ENCODE results near the gene MRPL28. TPM values are rescaled to one million over a fixed set of nuclear protein-coding genes. Genes with fewer than 3 reads are reported as not detected.

The MRPL28 gene
- total RNA-seq, 1 experiment from 2014 or later = 61.4 TPM

GRCh38 chr16:337975-338575 lies 32.3 kb downstream of the MRPL28 start:
- Histone ChIP-seq H3K4me1 (ENCODE audit: control insufficient read depth in 1 of 2, insufficient read depth in 2 of 2, low read length in 2 of 2) (peaks cover 0 to 7% of the 10 kb centered on the region in 2 experiments; a peak in 1 of 4 replicates), H2AFZ (ENCODE audit: low read depth, low read length, poor library complexity, severe bottlenecking) (no peak overlapping the region), H3K4me3 (replicated peaks in 1 of 2; ENCODE audit: low read depth in 1 of 2, low read length in 2 of 2) (no peak overlapping the region), H4K20me1 (ENCODE audit: insufficient read depth) (no peaks in the 10 kb centered on the region), H3K9me2 (ENCODE audit: insufficient read depth) (no peaks in the 10 kb centered on the region), H3K27me3 (ENCODE audit: insufficient read depth, low read length) (no peaks in the 10 kb centered on the region), H3K9me3 (ENCODE audit: control insufficient read depth in 1 of 2, insufficient read depth in 1 of 2, low read depth in 1 of 2, low read length in 2 of 2) (no peaks in the 10 kb centered on the region), H3K79me2 (ENCODE audit: insufficient read depth, low read length) (peaks cover 71% of the 10 kb centered on the region), H3K27ac (ENCODE audit: low read depth, low read length) (no peak overlapping the region), H3K36me3 (ENCODE audit: control insufficient read depth in 1 of 2, insufficient read depth in 2 of 2, low read length in 2 of 2) (no peaks in the 10 kb centered on the region), H3K4me2 (ENCODE audit: low read length) (no peak overlapping the region), H3K9ac (ENCODE audit: low read length) (no peak overlapping the region)
- DNase-seq (ENCODE audit: low read depth, low spot score) = no peak
- no TSS peak for BruUV-seq (replicated peaks)
- ChIA-PET RAD21 (ENCODE audit: low non-redundant PET in 1 of 2, low total read pairs in 2 of 2, uncharacterized antibody in 2 of 2, unreplicated experiment in 2 of 2) (no interaction called here), POLR2A (no interaction called here), CTCF (no interaction called here)
- TF ChIP-seq POLR2AphosphoS5 (IDR thresholded peaks at IDR 0.05; ENCODE audit: low read depth, low read length) (no peak), SP1 (IDR thresholded peaks at IDR 0.05; ENCODE audit: low read depth) (no peak), RAD21 (IDR thresholded peaks at IDR 0.05; ENCODE audit: low read depth) (no peak), EGR1 (IDR thresholded peaks at IDR 0.05; ENCODE audit: low read depth) (no peak), ZFX (IDR thresholded peaks at IDR 0.05) (no peak)
- intact Hi-C loops (cut with micrococcal nuclease) = no loop called here
- no peak for ATAC-seq

- Histone ChIP-seq H3K4me2 (ENCODE audit: low read length) (no peak overlapping the region), H3K4me3 (replicated peaks in 1 of 2; ENCODE audit: low read depth in 1 of 2, low read length in 2 of 2) (no peak overlapping the region), H3K27me3 (ENCODE audit: insufficient read depth, low read length) (no peaks in the 10 kb centered on the region), H4K20me1 (ENCODE audit: insufficient read depth) (no peaks in the 10 kb centered on the region), H3K27ac (ENCODE audit: low read depth, low read length) (no peak overlapping the region), H3K9me3 (ENCODE audit: control insufficient read depth in 1 of 2, insufficient read depth in 1 of 2, low read depth in 1 of 2, low read length in 2 of 2) (no peaks in the 10 kb centered on the region), H3K4me1 (ENCODE audit: control insufficient read depth in 1 of 2, insufficient read depth in 2 of 2, low read length in 2 of 2) (peaks cover 0 to 7% of the 10 kb centered on the region in 2 experiments; a peak in 1 of 4 replicates), H2AFZ (ENCODE audit: low read depth, low read length, poor library complexity, severe bottlenecking) (no peak overlapping the region), H3K9ac (ENCODE audit: low read length) (no peak overlapping the region), H3K36me3 (ENCODE audit: control insufficient read depth in 1 of 2, insufficient read depth in 2 of 2, low read length in 2 of 2) (no peaks in the 10 kb centered on the region), H3K79me2 (ENCODE audit: insufficient read depth, low read length) (peaks cover 64% of the 10 kb centered on the region), H3K9me2 (ENCODE audit: insufficient read depth) (no peaks in the 10 kb centered on the region)
- TF ChIP-seq, protein P1, sequence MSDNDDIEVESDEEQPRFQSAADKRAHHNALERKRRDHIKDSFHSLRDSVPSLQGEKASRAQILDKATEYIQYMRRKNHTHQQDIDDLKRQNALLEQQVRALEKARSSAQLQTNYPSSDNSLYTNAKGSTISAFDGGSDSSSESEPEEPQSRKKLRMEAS (IDR thresholded peaks at IDR 0.05) = no peak
- TF ChIP-seq REST (IDR thresholded peaks at IDR 0.05; ENCODE audit: low read depth) = no peak
- TF ChIP-seq SIN3A (IDR thresholded peaks at IDR 0.05; ENCODE audit: low read depth) = no peak
- TF ChIP-seq RAD21 (IDR thresholded peaks at IDR 0.05; ENCODE audit: low read depth) = no peak
- no peak for TF ChIP-seq YY1 (IDR thresholded peaks at IDR 0.05; ENCODE audit: extremely low read depth, insufficient replicate concordance, low read depth, low read length)
- no peak for TF ChIP-seq ZNF274 (IDR thresholded peaks at IDR 0.05; ENCODE audit: low read depth, low read length)
- no peak for TF ChIP-seq ATF3 (IDR thresholded peaks at IDR 0.05)
- TF ChIP-seq, protein P2, sequence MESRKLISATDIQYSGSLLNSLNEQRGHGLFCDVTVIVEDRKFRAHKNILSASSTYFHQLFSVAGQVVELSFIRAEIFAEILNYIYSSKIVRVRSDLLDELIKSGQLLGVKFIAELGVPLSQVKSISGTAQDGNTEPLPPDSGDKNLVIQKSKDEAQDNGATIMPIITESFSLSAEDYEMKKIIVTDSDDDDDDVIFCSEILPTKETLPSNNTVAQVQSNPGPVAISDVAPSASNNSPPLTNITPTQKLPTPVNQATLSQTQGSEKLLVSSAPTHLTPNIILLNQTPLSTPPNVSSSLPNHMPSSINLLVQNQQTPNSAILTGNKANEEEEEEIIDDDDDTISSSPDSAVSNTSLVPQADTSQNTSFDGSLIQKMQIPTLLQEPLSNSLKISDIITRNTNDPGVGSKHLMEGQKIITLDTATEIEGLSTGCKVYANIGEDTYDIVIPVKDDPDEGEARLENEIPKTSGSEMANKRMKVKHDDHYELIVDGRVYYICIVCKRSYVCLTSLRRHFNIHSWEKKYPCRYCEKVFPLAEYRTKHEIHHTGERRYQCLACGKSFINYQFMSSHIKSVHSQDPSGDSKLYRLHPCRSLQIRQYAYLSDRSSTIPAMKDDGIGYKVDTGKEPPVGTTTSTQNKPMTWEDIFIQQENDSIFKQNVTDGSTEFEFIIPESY (IDR thresholded peaks at IDR 0.05; ENCODE audit: extremely low read depth, insufficient replicate concordance, low read length) = no peak
- TF ChIP-seq EGR1 (IDR thresholded peaks at IDR 0.05; ENCODE audit: low read depth) = no peak
- TF ChIP-seq CBX3 (IDR thresholded peaks at IDR 0.05; ENCODE audit: low read depth) = no peak
- intact Hi-C loops (cut with micrococcal nuclease) = no loop called here
- ChIA-PET POLR2A (no interaction called here), RAD21 (ENCODE audit: low non-redundant PET in 1 of 2, low total read pairs in 2 of 2, uncharacterized antibody in 2 of 2, unreplicated experiment in 2 of 2) (no interaction called here), CTCF (no interaction called here)
- ATAC-seq (no peak), DNase-seq (ENCODE audit: low read depth, low spot score) (no peak)
- BruUV-seq (replicated peaks) = no TSS peak
Measured at GRCh38 chr16:337437-337836, 32.9 kb downstream of the MRPL28 start.

All from HCT116 (cell line).